Keratinocyte (primary cell): Measurements from ENCODE around the gene SLC7A7. TPM values are rescaled to one million over a fixed set of nuclear protein-coding genes. Genes with fewer than 3 reads are reported as not detected.

Source experiments
- DNase-seq: peaks from one replicate; pipeline ENCODE4 v3.0.0-alpha.2; 2011; ENCODE audit warnings: low read depth, missing footprints, low spot score
- FAIRE-seq: peaks from 2 replicates; lab custom pipeline; 2011; peaks lifted over from hg19 to GRCh38; lab: Jason Lieb, UNC
- H2AFZ ChIP-seq: 2 replicates; pipeline ENCODE4 v1.6.0; 2012; ENCODE audit warnings: low read length, control low read depth, inconsistent platforms; ENCODE audit not compliant: control insufficient read depth
- H3K27ac ChIP-seq: 2 replicates; pipeline ENCODE4 v1.5.1; 2011; ENCODE audit warnings: low read length; ENCODE audit not compliant: control insufficient read depth, insufficient read depth
- H3K27me3 ChIP-seq: 3 replicates; pipeline ENCODE4 v1.6.0; 2011; ENCODE audit warnings: low read length; ENCODE audit not compliant: control insufficient read depth, insufficient read depth; ENCODE audit errors: extremely low read depth
- H3K36me3 ChIP-seq, 2 experiments: 2 replicates in 1 of 2; 3 replicates in 1 of 2; pipeline ENCODE4 v1.5.1; 2011; ENCODE audit warnings: low read length in 2 of 2, mild to moderate bottlenecking in 1 of 2; ENCODE audit not compliant: control insufficient read depth in 2 of 2, insufficient read depth in 2 of 2; ENCODE audit errors: extremely low read depth in 1 of 2
- H3K4me1 ChIP-seq: 3 replicates; pipeline ENCODE4 v1.5.1; 2011; ENCODE audit warnings: low read length; ENCODE audit not compliant: control insufficient read depth, insufficient read depth; ENCODE audit errors: extremely low read depth
- H3K4me2 ChIP-seq: 3 replicates; pipeline ENCODE4 v1.6.0; 2011; ENCODE audit warnings: low read depth, low read length; ENCODE audit not compliant: control insufficient read depth, insufficient read depth; ENCODE audit errors: extremely low read depth
- H3K4me3 ChIP-seq, 3 experiments: fragments of 200-600 bp in 1 of 3; sonication (generic) in 1 of 3; 2 replicates in 2 of 3; 3 replicates in 1 of 3; pipeline ENCODE4 v1.5.1; 2011 to 2016; ENCODE audit warnings: low read length in 3 of 3, mild to moderate bottlenecking in 3 of 3, control low read depth in 2 of 3, inconsistent platforms in 1 of 3, low read depth in 1 of 3, mixed read lengths in 1 of 3, mixed run types in 1 of 3, moderate library complexity in 1 of 3; ENCODE audit not compliant: control insufficient read depth in 2 of 3, insufficient read depth in 2 of 3; ENCODE audit errors: extremely low read depth in 1 of 3
- H3K79me2 ChIP-seq: 2 replicates; pipeline ENCODE4 v1.6.0; 2012; ENCODE audit warnings: low read length; ENCODE audit not compliant: control insufficient read depth, insufficient read depth
- H3K9ac ChIP-seq: 3 replicates; pipeline ENCODE4 v1.6.0; 2011; ENCODE audit warnings: low read length; ENCODE audit not compliant: control insufficient read depth, insufficient read depth; ENCODE audit errors: extremely low read depth
- H3K9me1 ChIP-seq: 3 replicates; pipeline ENCODE4 v1.6.0; 2011; ENCODE audit warnings: low read length; ENCODE audit not compliant: control insufficient read depth, insufficient read depth; ENCODE audit errors: extremely low read depth
- H3K9me3 ChIP-seq: 2 replicates; pipeline ENCODE4 v1.5.1; 2012; ENCODE audit warnings: low read depth, low read length; ENCODE audit not compliant: control insufficient read depth
- H4K20me1 ChIP-seq: 3 replicates; pipeline ENCODE4 v1.6.0; 2011; ENCODE audit warnings: low read length; ENCODE audit not compliant: control insufficient read depth, insufficient read depth; ENCODE audit errors: extremely low read depth
- CTCF ChIP-seq, 3 experiments: IDR thresholded peaks in 1 of 3; conservative IDR thresholded peaks in 1 of 3; optimal IDR thresholded peaks in 1 of 3; 2 replicates in 2 of 3; 3 replicates in 1 of 3; pipeline versions ENCODE3 to v1.5.1; 2011; ENCODE audit warnings: low read length in 3 of 3, mild to moderate bottlenecking in 3 of 3, moderate library complexity in 2 of 3, control low read depth in 1 of 3, inconsistent platforms in 1 of 3; ENCODE audit not compliant: insufficient read depth in 2 of 3; ENCODE audit errors: extremely low read depth in 1 of 3
- EZH2 ChIP-seq: IDR thresholded peaks from one replicate; pipeline ENCODE4 v1.6.1; 2012; ENCODE audit warnings: inconsistent platforms, mild to moderate bottlenecking, low read length, moderate library complexity
- dilution Hi-C: fragments of 300-500 bp; cut with MboI; formaldehyde crosslinking; loops from one replicate; pipeline ENCODE4 v1.7.0; 2020; ENCODE audit warnings: low sequenced_read_pairs; ENCODE audit not compliant: extremely low pct_ligation_motif_present
- polyA plus RNA-seq, 5 experiments: library from polyadenylated mRNA; depleted of rRNA in 3 of 5; stranded (reverse) in 3 of 5; stranded (forward) in 1 of 5; unstranded in 1 of 5; fragments of >200 nt; gene quantifications; 1 replicate in 1 of 5; 2 replicates in 3 of 5; 3 replicates in 1 of 5; pipeline versions ENCODE4 v1.2.1 to v1.2.3, GENCODE V29; 2011 to 2012; ENCODE audit warnings: missing spikeins in 2 of 5, low read depth in 1 of 5, low replicate concordance in 1 of 5

Gene SLC7A7
- polyA plus RNA-seq, 1 donor (not counting 4 experiments of a cell fraction or from before 2014, with no cell fraction given), result 0.20 TPM

DNA sequence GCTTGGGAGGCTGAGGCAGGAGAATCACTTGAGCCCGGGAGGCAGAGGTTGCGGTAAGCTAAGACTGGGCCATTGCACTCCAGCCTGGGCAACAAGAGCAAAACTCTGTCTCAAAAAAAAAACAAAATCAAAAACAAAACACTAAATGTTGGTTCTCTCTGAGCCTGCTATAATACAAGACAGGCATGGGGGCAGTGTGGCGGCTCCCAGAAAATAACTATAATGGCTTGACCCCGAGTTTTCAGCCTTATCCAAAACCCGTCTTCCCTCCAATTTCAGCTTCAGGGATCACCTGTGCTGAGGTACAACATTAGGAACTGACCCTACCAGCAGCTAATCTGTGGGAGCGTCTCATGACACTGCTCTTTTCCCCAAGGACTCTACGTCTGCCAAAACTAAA is 862 bp downstream of the SLC7A7 start:
- Histone ChIP-seq H3K27me3 (no peaks in the 10 kb centered on the region), H3K36me3 (no peaks in the 10 kb centered on the region), H4K20me1 (no peaks in the 10 kb centered on the region), H3K79me2 (no peaks in the 10 kb centered on the region), H3K9me3 (no peaks in the 10 kb centered on the region), H3K4me1 (peaks cover 6% of the 10 kb centered on the region), H2AFZ (no peak overlapping the region), H3K4me2 (no peak overlapping the region), H3K27ac (no peak overlapping the region), H3K9ac (no peak overlapping the region), H3K4me3 (no peak overlapping the region), H3K9me1 (no peaks in the 10 kb centered on the region)
- DNase-seq (no peak), FAIRE-seq (no peak)
- TF ChIP-seq CTCF (optimal IDR thresholded peaks at IDR 0.05 in 1 of 3, IDR thresholded peaks at IDR 0.05 in 1 of 3, conservative IDR thresholded peaks at IDR 0.05 in 1 of 3; ENCODE audit: extremely low read depth in 1 of 3, insufficient read depth in 2 of 3, low read length in 3 of 3) (no peak), EZH2 (no peak)
- dilution Hi-C loops, result no loop called here

- Histone ChIP-seq H3K4me3 (no peak overlapping the region), H3K36me3 (no peaks in the 10 kb centered on the region), H3K4me2 (no peak overlapping the region), H3K9ac (no peak overlapping the region), H3K27me3 (no peaks in the 10 kb centered on the region), H3K79me2 (no peaks in the 10 kb centered on the region), H3K4me1 (peaks cover 7% of the 10 kb centered on the region), H4K20me1 (no peaks in the 10 kb centered on the region), H3K9me1 (no peaks in the 10 kb centered on the region), H3K27ac (no peak overlapping the region), H3K9me3 (no peaks in the 10 kb centered on the region), H2AFZ (no peak overlapping the region)
- FAIRE-seq, result no peak
- no peak for TF ChIP-seq CTCF (optimal IDR thresholded peaks at IDR 0.05 in 1 of 3, IDR thresholded peaks at IDR 0.05 in 1 of 3, conservative IDR thresholded peaks at IDR 0.05 in 1 of 3; ENCODE audit: extremely low read depth in 1 of 3, insufficient read depth in 2 of 3, low read length in 3 of 3)
- TF ChIP-seq EZH2, result no peak
- DNase-seq, result no peak
- dilution Hi-C loops, result no loop called here
These were observed 2.1 kb downstream of the SLC7A7 start for GRCh38 chr14:22813145-22813544.
